Fibroblast of villous mesenchyme (primary cell): ENCODE measurements around the gene COBL. TPM values are rescaled to one million over a fixed set of nuclear protein-coding genes. Genes with fewer than 3 reads are reported as not detected.

ENCODE experiments used
- DNase-seq: peaks from one replicate; pipeline ENCODE4 v3.0.0-alpha.2; 2010; ENCODE audit warnings: low read depth
- H3K4me3 ChIP-seq: 2 replicates; pipeline ENCODE4 v1.5.1; 2011; ENCODE audit warnings: low read depth, mild to moderate bottlenecking, low read length
- CTCF ChIP-seq: IDR thresholded peaks from 2 replicates; pipeline ENCODE4 v1.5.1; 2012; ENCODE audit warnings: low read depth, mild to moderate bottlenecking, low read length; ENCODE audit not compliant: insufficient read depth
- total RNA-seq: library from RNA; depleted of rRNA; stranded (reverse); fragments of >200 nt; gene quantifications from 2 replicates; pipeline ENCODE4 v1.2.3, GENCODE V29; 2012

The COBL gene
- total RNA-seq, 1 donor = not detected

- no peak overlapping the region for H3K4me3 ChIP-seq
- DNase-seq = no peak
These were observed 10.2 kb upstream of the COBL start for GRCh38 chr7:51326656-51327286.

DNA sequence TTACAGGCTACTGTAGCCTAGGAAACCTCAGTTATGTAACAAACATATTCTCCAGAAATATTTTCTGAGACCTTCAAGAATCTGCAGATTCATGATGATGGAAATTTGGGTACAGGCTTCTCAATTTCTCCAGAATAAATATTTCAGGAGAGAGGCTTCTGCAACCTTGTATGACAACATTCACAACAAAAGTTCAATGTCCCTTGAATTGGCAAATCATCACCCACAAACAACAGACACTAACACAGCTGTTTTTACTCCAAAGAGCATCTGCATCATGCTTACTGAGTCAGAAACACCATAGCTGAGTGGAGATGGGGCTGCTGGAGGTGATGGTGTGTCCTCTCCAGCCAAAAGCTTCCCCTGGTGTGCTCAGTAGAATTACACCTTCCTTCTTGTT is 9.3 kb upstream of the COBL start:
- no peak for TF ChIP-seq CTCF
- DNase-seq = no peak
- no peak overlapping the region for H3K4me3 ChIP-seq

More at GRCh38 chr7:51326656-51327286, 10.2 kb upstream of the COBL start:
- no peak for TF ChIP-seq CTCF

DNA sequence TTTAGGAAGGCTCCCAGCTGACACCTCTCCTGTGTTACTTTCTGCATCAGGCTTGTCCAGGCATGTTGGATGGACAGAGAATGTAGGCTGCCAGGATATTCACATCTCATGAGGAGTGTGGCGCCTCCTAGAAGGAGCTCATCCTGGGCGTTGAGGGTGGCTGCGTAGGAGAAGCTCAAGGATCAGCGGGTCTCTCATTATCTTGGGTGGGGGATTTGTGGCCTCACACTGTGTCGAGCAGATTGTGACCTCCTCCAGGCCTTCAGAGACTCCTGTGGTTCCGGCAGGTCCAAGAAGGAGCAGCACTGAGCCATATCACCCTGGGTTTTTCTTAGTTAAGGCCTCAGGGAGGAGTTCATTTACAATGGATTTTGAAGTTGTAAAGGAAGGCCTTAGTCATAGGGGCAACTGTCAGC is 8.7 kb upstream of the COBL start:
- no peak overlapping the region for H3K4me3 ChIP-seq
- no peak for DNase-seq
- no peak for TF ChIP-seq CTCF

DNA sequence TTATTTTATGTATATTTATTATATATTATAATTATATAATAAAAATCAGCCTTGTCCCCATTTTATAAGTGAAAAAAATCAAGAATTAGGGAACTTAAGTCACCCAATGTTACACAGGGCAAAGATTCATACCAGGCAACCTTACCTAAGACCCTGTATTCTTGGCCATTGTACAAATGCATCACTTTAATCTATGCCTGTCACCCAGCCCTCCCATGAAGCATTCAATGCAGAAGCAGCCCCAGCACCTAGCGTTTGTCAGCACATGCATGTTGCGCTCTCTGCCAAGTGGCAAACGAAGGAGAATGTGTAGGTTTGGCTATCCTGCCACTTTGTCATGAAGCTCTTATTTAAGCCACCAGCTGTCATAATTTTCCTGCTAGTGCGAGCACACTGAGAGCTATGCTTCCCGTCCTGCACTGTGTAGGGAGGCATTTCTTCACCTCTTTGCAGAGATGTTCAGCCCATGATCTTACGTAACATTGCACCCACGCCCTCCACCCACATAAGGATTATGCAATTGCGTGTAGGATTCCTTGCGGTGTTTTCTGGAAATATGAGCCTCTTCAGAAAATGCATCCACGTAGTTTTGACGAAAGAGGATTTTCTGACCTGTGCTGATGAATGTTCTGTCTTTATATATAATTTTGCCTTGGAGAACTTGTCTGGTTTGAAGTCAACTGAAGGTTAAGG is 7.7 kb upstream of the COBL start:
- H3K4me3 ChIP-seq = no peak overlapping the region
- no peak for TF ChIP-seq CTCF
- DNase-seq = peak; percentile 67

DNA sequence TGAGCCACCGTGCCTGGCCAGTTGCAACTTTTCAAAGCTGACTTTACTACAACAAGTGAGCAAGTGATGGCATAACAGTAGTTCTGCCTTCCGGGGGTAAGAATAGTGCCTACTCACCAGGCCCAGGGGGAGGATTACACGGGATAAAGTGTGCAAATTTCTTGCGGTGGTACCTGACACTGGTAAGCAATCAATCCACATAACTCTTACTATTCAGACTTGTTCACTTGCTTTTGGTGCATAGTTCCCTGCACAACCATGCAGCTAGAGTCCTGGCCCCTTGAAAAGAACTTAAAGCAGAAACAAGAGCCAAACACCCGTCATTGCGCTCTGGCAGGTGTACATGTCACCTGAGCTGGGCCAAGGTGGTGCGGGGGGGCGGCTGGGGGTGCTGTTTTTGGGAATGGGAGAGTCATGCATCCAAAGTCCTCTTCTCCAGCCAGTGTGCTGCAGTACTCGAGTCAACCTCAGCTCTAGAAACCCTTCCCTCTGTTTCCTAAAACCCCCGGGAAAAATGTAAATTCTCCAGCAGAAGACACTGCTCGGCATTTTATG is 5.4 kb upstream of the COBL start:
- no peak overlapping the region for H3K4me3 ChIP-seq
- TF ChIP-seq CTCF = no peak
- DNase-seq = no peak

GRCh38 chr7:51318886-51319579 is 2.4 kb upstream of the COBL start:
- DNase-seq = no peak
- TF ChIP-seq CTCF = no peak
- H3K4me3 ChIP-seq = no peak overlapping the region
